HG03460 (cell line): ENCODE measurements around the gene SLC48A1.

Experiments used
- ATAC-seq: cut with Tn5 transposase; IDR thresholded peaks from one replicate; pipeline ENCODE4 v1.9.1; 2021; ENCODE audit not compliant: unreplicated experiment

Gene SLC48A1

GRCh38 chr12:47776471-47777143 lies 3.6 kb downstream of the SLC48A1 start:
- no peak for ATAC-seq

DNA sequence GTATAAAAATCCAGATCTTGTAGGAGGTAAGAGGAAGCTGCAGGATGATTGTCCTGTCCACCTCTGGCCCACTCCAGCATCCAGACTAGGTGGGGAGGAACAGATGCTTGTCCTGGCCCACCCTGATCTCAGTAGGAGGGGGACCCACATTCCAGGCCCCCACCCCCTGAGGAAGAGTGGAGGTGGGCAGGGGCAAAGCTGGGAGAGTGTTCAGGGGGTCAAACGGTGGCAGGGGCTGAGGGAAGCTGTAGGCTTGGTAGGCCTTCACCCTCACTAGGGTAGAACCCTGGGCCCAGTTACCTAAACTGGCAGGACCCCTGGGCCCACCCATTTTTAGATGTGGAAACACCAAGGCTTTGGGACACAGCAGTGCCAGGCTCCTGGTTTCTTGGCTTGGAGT lies 4.1 kb downstream of the SLC48A1 start:
- no peak for ATAC-seq

GRCh38 chr12:47777741-47778558 lies 4.9 kb downstream of the SLC48A1 start:
- no peak for ATAC-seq

DNA sequence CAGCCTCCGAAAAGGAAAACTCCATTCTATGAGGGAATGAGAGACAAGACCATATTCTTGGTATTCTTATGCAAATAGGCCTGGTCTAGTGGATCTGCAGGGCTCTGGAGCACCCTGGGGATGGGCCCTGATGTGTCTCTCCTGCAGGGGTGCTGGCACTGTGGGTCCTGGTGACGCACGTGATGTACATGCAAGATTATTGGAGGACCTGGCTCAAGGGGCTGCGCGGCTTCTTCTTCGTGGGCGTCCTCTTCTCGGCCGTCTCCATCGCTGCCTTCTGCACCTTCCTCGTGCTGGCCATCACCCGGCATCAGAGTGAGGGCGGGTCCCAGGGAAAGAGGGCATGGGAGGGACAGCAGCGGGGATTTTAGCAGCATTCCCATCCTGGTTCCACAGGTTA lies 5.8 kb downstream of the SLC48A1 start:
- no peak for ATAC-seq

DNA sequence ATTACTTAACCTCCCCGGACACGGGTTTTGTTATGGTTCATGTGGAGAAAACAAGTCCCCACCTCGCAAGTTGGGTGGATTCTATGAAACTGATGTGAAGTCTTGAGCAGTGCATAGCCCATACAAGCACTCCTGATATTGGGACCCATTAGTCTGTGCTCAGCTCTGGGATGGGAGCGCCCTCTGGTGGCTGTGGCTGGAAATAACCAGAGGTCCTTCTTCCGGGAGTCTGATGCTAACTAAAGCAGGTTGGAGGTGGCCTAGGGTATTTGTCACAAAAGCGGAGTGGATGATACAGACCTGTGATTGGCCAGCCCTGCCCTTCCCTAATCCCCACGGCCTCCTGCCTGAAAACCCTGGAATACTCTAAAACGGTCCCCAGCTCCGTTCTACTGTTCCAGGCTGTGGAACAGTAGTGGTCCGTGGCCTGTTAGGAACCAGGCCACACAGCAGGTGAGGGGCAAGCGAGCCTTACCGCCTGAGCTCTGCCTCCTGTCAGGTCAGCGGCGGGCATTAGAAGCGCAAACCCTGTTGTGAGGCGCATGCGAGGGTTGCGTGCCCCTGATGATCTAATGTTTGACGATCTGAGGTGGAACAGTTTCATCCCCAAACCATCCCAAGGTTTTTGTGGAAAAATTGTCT lies 6.4 kb downstream of the SLC48A1 start:
- ATAC-seq, result peak; percentile 78

DNA sequence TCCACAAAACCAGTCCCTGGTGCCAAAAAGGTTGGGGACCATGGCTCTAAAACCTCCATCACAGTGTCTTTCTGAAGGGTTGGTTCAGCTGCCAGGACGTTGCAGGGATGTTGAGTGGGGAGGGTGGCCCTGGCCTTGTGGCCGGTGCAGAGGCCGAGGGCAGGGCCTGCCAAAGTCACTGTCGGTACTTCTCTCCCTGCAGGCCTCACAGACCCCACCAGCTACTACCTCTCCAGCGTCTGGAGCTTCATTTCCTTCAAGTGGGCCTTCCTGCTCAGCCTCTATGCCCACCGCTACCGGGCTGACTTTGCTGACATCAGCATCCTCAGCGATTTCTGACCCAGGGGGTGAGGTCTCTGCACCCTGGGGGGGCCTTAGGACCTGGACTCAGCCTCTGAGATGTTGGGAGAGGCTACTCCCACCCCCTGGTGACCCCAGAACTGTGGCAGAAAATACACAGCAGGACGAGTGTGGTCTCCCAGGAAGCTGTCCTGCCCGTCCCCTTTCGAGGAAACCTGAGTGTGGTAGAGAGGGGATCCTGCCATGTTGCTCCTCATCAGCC lies 7.0 kb downstream of the SLC48A1 start:
- no peak for ATAC-seq

- ATAC-seq, result no peak
Observed at GRCh38 chr12:47781479-47782371, 8.7 kb downstream of the SLC48A1 start.

DNA sequence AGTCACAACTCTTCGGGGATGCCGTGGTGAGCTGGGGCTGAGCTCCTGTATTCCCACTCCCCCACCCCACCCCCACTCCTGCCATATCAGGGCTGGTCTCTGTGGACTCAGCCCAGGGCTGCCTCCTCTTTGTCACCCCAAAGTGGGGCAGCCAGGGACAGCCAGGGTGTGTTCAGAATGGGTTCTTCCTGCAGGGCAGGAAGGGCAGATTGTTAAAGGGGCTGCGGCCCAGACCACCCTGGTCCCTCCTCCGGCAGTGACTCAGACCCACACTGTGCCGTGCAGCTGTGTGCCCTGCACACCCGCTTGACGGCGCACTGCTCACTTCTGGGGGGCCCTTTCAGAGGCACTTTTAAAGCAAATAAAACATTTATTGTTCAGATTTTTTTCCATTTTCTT lies 9.3 kb downstream of the SLC48A1 start:
- no peak for ATAC-seq

DNA sequence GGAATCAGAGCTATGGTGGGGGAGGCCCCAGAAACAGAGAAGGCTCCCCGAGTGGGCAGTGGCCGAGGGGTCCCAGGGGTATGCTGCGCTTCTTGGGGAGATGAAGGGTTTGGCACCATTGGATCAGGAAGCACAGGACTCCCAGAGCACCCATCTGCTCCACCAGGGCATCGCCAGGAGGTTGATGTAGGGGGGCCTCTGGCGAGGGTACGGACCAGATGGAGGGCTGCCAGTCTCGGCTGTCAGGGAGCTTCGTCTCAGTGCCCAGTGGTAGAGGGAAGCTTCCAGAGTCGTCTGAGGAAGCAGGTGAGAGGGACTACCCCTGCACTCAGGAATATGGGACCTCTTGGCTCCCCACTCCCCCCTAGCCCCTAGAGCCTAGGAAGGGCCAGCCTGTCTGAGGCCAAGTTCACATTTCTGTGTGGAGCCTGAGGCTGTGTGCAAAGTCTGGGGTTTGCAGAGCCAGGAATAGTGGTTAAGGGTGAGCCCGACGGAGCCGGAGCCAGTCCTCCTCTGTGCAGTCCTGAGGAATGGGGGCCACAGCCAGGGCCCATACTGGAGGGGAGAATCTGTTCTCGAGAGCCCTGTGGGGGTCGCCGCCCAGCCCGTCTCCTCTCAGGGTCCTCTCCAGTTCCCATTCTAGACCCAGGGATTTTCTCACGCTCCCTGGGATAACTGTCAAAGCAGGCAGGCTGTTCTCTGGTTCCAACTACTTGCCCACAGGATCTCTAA lies 10.2 kb downstream of the SLC48A1 start:
- no peak for ATAC-seq

DNA sequence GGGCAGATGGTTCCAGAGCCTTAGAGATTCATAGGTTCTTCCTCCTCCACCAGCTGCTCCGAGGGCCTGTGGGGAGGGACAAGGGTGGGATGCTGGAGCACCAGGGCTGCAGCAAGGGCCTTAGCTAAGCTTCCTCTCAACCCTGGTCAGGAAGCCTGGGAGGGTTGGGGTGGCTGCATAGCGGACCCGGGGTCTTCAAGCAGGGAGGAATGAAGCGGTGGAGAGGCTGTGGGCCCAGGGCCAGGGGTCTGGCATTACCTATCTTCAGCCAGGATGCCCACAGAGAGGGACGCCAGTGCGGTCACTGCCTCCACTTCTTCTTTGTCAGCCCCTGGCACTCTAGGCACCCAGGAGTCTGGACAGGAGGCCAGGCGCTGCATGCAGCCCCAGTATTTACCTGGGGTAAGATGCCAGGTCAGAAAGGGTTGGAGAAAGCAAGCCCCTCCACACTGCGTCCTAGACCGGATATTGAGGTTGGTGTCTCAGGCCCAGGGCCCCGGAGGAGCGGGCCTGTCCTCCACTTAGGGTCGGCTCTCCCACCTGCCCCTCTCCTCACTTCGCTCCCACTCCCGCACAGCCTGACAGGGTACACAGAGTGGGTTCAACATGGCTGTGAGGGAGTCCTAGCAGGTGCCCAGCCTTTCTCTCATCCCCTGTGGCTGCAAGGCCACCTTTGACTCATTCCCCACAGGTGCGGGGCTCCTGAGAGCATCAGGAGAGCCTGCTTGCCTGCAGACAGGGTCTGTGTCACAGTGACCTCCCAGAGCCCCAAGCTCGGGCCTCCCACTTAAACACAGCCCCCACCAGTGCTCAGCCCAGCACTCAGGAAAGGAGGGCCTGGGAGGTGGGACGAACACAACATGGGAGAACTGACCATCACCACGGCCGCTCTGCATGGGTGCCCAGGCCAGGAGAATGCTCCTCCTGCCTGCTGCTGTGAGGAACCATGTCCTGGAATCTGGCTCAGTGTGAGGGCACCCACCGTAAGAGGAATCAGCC lies 11.1 kb downstream of the SLC48A1 start:
- ATAC-seq, result no peak

DNA sequence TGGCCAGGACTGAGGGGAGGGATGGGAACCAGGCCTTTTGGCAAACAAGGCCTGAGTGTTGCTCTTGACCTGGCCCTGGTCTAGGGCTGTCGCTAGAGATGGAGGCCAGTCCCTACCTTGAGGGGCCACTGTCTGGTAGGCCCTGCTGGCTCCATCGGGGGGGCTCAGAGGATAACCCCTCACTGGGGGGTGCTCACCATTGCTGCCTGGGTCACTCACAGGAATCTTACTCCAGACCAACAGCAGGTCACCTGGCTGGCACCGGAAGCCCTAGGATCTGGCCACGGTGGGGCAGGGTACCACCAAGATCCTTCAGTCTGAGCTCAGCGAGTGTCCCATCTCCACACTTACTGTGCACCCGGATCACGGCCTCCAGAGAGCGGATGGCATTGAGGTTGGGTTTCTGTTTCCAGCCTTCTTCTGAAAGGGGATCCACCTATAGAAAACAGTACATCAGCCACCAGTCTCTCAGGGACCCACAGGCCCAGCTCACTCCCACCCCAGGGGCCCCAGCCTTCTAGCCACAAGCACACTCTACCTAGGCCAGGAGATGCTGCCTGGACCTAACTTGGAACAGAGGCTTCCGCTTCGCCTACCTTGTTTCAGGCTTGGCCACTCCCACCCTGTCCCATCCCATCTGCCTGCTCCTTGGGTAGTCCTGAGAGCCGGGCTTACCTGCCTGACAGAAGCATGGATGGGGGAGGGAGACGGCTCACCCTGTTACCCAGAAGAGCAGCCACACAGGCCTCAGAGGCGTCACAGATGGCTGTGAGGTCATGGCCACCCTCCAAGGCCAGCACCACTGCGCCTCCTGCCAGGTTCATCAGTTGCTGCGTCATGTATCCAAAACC lies 12.2 kb downstream of the SLC48A1 start:
- no peak for ATAC-seq

DNA sequence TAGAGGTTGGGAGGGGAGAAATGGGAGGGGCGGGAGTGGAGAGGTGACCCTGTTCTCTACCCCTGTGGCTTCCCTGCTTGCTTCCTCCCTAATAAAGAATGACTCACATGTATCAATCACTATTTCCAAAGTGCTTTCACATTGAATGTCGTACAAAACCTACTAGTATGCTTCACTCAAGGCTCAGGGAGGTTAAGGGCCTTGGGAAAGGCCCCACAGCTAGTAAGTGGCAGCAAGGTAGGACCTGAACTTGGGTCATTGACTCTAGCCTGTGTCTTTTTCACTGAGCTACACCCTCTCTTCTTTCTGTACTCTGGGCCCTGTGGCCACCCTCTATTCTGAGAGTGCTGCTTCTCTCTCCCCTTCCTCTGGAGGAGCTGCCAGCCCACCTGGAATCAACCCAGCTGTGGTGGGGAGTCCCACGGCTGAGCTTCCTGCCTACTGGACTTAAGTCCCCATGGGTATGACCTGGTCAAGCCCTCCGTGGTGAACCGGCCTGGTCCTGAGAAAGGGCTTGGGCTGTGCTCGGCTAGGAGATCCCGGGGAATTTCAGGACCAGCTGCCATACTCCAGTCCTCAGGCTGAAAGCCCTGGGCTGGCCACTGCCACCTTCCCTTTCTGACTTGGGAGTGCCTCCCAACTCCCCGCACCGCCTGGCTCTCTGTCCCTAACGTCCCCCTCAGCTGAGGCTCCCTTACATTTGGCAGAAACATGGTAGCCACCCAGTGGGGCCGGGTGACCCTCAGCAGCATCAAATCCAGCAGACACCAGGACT lies 13.0 kb downstream of the SLC48A1 start:
- ATAC-seq, result no peak

DNA sequence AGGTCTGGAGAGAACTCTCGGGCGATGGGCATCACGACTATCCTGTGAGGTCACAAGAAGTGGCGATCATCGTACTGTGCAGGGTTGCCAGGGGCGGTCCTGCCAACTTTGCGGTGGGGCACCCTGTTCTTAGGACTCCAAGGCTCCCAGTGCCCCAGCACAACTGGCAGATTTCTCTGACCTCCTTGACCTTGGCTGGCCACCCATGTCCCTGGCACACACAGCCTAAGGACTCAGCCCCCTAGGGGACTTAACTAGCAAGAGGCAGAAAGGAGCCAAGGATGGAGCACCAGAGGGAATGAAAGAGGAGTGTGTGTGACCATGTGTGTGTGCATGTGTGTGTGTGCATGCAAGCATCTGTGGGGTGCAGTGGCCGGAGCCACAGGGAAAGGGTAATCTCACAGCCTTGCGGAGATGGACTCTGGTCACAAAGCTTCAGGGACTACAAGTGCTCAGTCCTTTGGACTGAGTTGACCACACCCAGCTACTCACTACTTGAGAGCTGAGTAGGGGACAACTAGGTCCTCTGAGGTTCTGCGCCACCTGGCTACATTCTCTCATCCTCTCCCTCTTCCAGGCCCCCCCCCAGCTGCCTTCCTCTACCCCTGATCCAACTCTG lies 13.7 kb downstream of the SLC48A1 start:
- no peak for ATAC-seq

DNA sequence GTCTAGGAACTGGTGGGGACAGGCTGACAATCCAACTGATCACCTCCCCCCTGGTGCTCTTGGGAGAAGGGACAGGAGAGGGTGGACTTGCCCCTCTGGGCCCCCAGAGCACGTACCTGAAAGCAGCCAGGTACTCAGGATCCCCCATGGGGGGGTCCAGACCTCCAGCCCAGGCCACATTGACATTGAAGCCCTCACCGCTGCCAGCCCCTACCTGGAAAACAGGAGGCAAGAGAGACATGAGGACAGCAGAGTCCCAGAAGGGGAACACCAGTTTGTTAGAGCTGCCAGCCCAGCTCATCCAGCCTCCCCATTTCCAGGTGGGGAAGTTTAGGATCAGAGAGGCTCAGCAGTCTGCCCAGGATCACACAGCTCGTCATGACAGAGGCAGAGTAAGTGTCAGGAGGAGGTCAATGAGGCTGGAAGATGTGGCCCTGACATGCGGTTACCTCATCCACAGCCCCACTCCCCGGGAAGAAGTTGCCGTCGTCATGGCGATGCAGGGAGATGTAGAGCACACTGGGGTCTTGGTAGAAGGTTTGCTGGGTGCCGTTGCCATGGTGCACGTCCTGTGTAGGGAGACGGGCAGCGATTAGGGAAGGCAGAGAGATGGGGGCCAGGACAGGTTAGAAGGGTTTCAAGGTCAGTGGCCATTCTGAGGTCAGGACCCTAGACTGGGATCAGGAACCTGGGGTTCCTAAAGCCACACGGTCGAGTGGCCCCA lies 14.7 kb downstream of the SLC48A1 start:
- ATAC-seq, result no peak

DNA sequence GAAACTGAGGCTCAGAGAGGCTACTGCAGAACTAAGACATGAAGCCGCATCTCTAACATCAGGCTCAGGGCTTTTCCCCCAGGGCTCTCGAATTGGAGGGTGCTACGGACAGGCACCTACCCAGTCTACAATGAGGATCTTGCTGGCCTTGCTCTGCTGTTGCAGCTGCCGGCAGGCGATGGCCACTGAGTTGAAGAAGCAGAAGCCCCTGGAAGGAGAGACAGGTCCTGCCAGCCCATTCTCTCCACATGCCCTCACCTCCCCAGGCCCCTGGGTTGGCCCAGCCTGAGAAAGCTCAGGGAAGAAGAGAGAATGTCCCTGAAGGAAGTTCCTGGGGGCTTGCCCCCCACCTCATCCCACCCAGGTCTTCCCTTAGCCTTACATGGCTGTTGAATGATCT lies 16.1 kb downstream of the SLC48A1 start:
- no peak for ATAC-seq
